Femur (tissue), 1 donor: Measurements from ENCODE around the gene DAPK2.
A peak's percentile ranks its signal among the peaks of the same experiment; 100 is the strongest.

Experiments
- DNase-seq: peaks from one replicate; pipeline ENCODE4 v3.0.0-alpha.2; 2017

DAPK2 gene

GRCh38 chr15:63890617-63891016 is 155.7 kb downstream of the DAPK2 start:
- no peak for DNase-seq

GRCh38 chr15:63889831-63890230 is 156.5 kb downstream of the DAPK2 start:
- no peak for DNase-seq

- DNase-seq, result no peak
These were observed 157.5 kb downstream of the DAPK2 start for GRCh38 chr15:63888823-63889222.

- no peak for DNase-seq
These were observed 158.1 kb downstream of the DAPK2 start for GRCh38 chr15:63888146-63888545.

GRCh38 chr15:63887630-63888029 is 158.7 kb downstream of the DAPK2 start:
- DNase-seq, result no peak

GRCh38 chr15:63884953-63885352 is 161.3 kb downstream of the DAPK2 start:
- DNase-seq, result no peak

GRCh38 chr15:63881431-63881830 is 164.9 kb downstream of the DAPK2 start:
- no peak for DNase-seq

- DNase-seq, result no peak
These were observed 165.5 kb downstream of the DAPK2 start for GRCh38 chr15:63880744-63881143.

GRCh38 chr15:63879995-63880394 is 166.3 kb downstream of the DAPK2 start:
- DNase-seq, result no peak

- no peak for DNase-seq
These were observed 167.1 kb downstream of the DAPK2 start for GRCh38 chr15:63879211-63879610.

- DNase-seq, result no peak
These were observed 168.5 kb downstream of the DAPK2 start for GRCh38 chr15:63877713-63878271.

GRCh38 chr15:63876085-63876662 is 170.1 kb downstream of the DAPK2 start:
- no peak for DNase-seq

GRCh38 chr15:63874616-63875015 is 171.7 kb downstream of the DAPK2 start:
- DNase-seq, result no peak

- DNase-seq, result no peak
These were observed 173.3 kb downstream of the DAPK2 start for GRCh38 chr15:63872759-63873510.

GRCh38 chr15:63870487-63871209 is 175.6 kb downstream of the DAPK2 start:
- peak; percentile 84 for DNase-seq

GRCh38 chr15:63870043-63870394 is 176.3 kb downstream of the DAPK2 start:
- DNase-seq, result no peak

- DNase-seq, result no peak
These were observed 176.8 kb downstream of the DAPK2 start for GRCh38 chr15:63869371-63870042.

GRCh38 chr15:63864186-63864585 is 182.1 kb downstream of the DAPK2 start:
- no peak for DNase-seq

GRCh38 chr15:63861946-63862517 is 184.3 kb downstream of the DAPK2 start:
- no peak for DNase-seq

- no peak for DNase-seq
These were observed 185.7 kb downstream of the DAPK2 start for GRCh38 chr15:63860555-63860954.

GRCh38 chr15:63860155-63860554 is 186.1 kb downstream of the DAPK2 start:
- DNase-seq, result no peak

- DNase-seq, result no peak
These were observed 187.4 kb downstream of the DAPK2 start for GRCh38 chr15:63858881-63859280.

- DNase-seq, result no peak
These were observed 187.8 kb downstream of the DAPK2 start for GRCh38 chr15:63858448-63858847.
